HuH-7 (cell line): ENCODE measurements around the gene GSTK1.
A peak's percentile ranks its signal among the peaks of the same experiment; 100 is the strongest.
"Not testable (repeated sequence)": the region's sequence is repeated elsewhere in the genome, so short reads cannot be mapped to it uniquely, and the experiment has no call there.

Source experiments
- DNase-seq: peaks from one replicate; pipeline ENCODE4 v3.0.0; 2011; ENCODE audit warnings: low spot score

GSTK1 gene

GRCh38 chr7:143263266-143264195 lies at the start of gene GSTK1:
TSS of gene GSTK1 (plus strand) at chr7:143263441. CDS start at chr7:143263514, 73 bp downstream.
- DNase-seq, result peak; percentile 83

- not testable (repeated sequence) for DNase-seq
Observed at GRCh38 chr7:143213478-143213877, 49.8 kb upstream of the GSTK1 start.

- DNase-seq, result peak; percentile 62
Observed at GRCh38 chr7:143214789-143215679, 48.2 kb upstream of the GSTK1 start.

GRCh38 chr7:143216151-143216550 lies 47.1 kb upstream of the GSTK1 start:
- DNase-seq, result no peak

GRCh38 chr7:143216686-143217085 lies 46.6 kb upstream of the GSTK1 start:
- DNase-seq, result no peak

- no peak for DNase-seq
Observed at GRCh38 chr7:143217806-143218205, 45.4 kb upstream of the GSTK1 start.

- no peak for DNase-seq
Observed at GRCh38 chr7:143221286-143221685, 42.0 kb upstream of the GSTK1 start.

- no peak for DNase-seq
Observed at GRCh38 chr7:143221737-143222136, 41.5 kb upstream of the GSTK1 start, which contains the start of gene TAS2R40. TSS of gene TAS2R40 (plus strand) at chr7:143222037. CDS start at chr7:143222079, 42 bp downstream.

GRCh38 chr7:143222782-143223181 lies 40.5 kb upstream of the GSTK1 start:
- DNase-seq, result no peak

- DNase-seq, result no peak
Observed at GRCh38 chr7:143223784-143224183, 39.5 kb upstream of the GSTK1 start.

GRCh38 chr7:143225047-143225446 lies 38.2 kb upstream of the GSTK1 start:
- no peak for DNase-seq

GRCh38 chr7:143227806-143228205 lies 35.4 kb upstream of the GSTK1 start:
- no peak for DNase-seq

GRCh38 chr7:143229054-143229790 lies 34.0 kb upstream of the GSTK1 start:
- no peak for DNase-seq

- DNase-seq, result no peak
Observed at GRCh38 chr7:143230602-143231457, 32.4 kb upstream of the GSTK1 start.

GRCh38 chr7:143233816-143234532 lies 29.3 kb upstream of the GSTK1 start:
- DNase-seq, result no peak

GRCh38 chr7:143234533-143234875 lies 28.7 kb upstream of the GSTK1 start:
- DNase-seq, result no peak

- no peak for DNase-seq
Observed at GRCh38 chr7:143235561-143235960, 27.7 kb upstream of the GSTK1 start.

- no peak for DNase-seq
Observed at GRCh38 chr7:143236408-143236990, 26.7 kb upstream of the GSTK1 start.

- no peak for DNase-seq
Observed at GRCh38 chr7:143237366-143237765, 25.9 kb upstream of the GSTK1 start.
